OCI-LY1 (cell line): ENCODE data around the gene CXCL3.

Source experiments
- EZH2 ChIP-seq: fragments of 200-600 bp; sonication (generic), shearing (Covaris generic); IDR thresholded peaks from 2 replicates; pipeline ENCODE4 v1.8.0; 2017; ENCODE audit warnings: borderline replicate concordance, mixed run types, mild to moderate bottlenecking, antibody characterized with exemption, low read length, moderate library complexity, mixed read lengths
- TF ChIP-seq, protein P1 (sequence below): fragments of 200-600 bp; sonication (generic), shearing (Covaris generic); IDR thresholded peaks from 2 replicates; pipeline ENCODE4 v1.5.1; 2017; ENCODE audit warnings: mild to moderate bottlenecking, antibody characterized with exemption, low read length, moderate library complexity, mixed read lengths

DNA sequence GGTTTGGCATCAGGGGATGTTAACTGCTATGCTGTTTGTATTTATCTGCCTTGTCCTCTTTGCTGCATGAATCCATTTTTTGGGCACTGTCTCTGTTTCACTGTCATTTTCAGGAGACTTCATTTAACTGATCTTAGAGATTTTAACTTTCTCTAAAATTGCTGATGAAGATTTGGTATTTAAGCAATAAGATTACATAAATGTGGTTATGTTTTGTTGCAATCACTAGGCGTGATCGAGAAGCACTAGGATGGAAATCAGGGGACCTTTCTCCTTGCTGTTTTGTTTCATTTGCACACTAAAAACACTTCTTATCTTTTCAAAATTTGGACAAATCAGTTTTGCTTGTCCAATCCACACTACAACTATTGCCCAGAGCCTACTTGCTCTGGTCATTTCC, 45.1 kb upstream of the CXCL3 start:
- TF ChIP-seq, protein P1, sequence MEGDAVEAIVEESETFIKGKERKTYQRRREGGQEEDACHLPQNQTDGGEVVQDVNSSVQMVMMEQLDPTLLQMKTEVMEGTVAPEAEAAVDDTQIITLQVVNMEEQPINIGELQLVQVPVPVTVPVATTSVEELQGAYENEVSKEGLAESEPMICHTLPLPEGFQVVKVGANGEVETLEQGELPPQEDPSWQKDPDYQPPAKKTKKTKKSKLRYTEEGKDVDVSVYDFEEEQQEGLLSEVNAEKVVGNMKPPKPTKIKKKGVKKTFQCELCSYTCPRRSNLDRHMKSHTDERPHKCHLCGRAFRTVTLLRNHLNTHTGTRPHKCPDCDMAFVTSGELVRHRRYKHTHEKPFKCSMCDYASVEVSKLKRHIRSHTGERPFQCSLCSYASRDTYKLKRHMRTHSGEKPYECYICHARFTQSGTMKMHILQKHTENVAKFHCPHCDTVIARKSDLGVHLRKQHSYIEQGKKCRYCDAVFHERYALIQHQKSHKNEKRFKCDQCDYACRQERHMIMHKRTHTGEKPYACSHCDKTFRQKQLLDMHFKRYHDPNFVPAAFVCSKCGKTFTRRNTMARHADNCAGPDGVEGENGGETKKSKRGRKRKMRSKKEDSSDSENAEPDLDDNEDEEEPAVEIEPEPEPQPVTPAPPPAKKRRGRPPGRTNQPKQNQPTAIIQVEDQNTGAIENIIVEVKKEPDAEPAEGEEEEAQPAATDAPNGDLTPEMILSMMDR = no peak
- TF ChIP-seq EZH2 = no peak
